DND-41 (cell line): Measurements from ENCODE around the gene NPAS2.

Experiments
- ATAC-seq: fragments of 200-7000 bp; cut with Tn5 transposase; 3 replicates; pipeline ENCODE4 v1.9.1; 2021; ENCODE audit warnings: low read depth; ENCODE audit not compliant: insufficient read depth
- DNase-seq: peaks from one replicate; pipeline ENCODE4 v3.0.0-alpha.2; 2020
- H2AFZ ChIP-seq: 2 replicates; pipeline ENCODE4 v1.6.0; 2012; ENCODE audit warnings: low read depth, low read length
- H3K27ac ChIP-seq: 2 replicates; pipeline ENCODE4 v1.5.1; 2012; ENCODE audit warnings: low read length, inconsistent platforms
- H3K27me3 ChIP-seq: fragments of 200-600 bp; sonication (generic); 2 replicates; pipeline ENCODE4 v1.6.0; 2012; ENCODE audit warnings: low read length, mild to moderate bottlenecking, inconsistent platforms; ENCODE audit not compliant: insufficient read depth, poor library complexity
- H3K36me3 ChIP-seq: 2 replicates; pipeline ENCODE4 v1.5.1; 2012; ENCODE audit warnings: low read length, inconsistent platforms; ENCODE audit not compliant: insufficient read depth
- H3K4me1 ChIP-seq: 2 replicates; pipeline ENCODE4 v1.5.1; 2012; ENCODE audit warnings: mild to moderate bottlenecking, low read length; ENCODE audit not compliant: insufficient read depth
- H3K4me2 ChIP-seq: 2 replicates; pipeline ENCODE4 v1.6.0; 2012; ENCODE audit warnings: mild to moderate bottlenecking, moderate library complexity, low read length, inconsistent platforms; ENCODE audit not compliant: insufficient read depth
- H3K4me3 ChIP-seq, 2 experiments: fragments of 200-600 bp in 1 of 2; shearing (Covaris generic) in 1 of 2; 2 replicates each; pipeline ENCODE4 v1.5.1; 2012 to 2016; ENCODE audit warnings: inconsistent platforms in 2 of 2, low read length in 2 of 2, mild to moderate bottlenecking in 2 of 2, low read depth in 1 of 2, moderate library complexity in 1 of 2
- H3K79me2 ChIP-seq: 2 replicates; pipeline ENCODE4 v1.6.0; 2012; ENCODE audit warnings: low read length, inconsistent platforms; ENCODE audit not compliant: insufficient read depth
- H3K9ac ChIP-seq: 2 replicates; pipeline ENCODE4 v1.6.0; 2012; ENCODE audit warnings: low read depth, mild to moderate bottlenecking, inconsistent platforms, low read length, moderate library complexity
- H3K9me3 ChIP-seq: 2 replicates; pipeline ENCODE4 v1.5.1; 2012; ENCODE audit warnings: low read length, moderate library complexity, mild to moderate bottlenecking, inconsistent platforms; ENCODE audit not compliant: insufficient read depth, severe bottlenecking
- H4K20me1 ChIP-seq: 2 replicates; pipeline ENCODE4 v1.6.0; 2012; ENCODE audit warnings: low read length; ENCODE audit not compliant: insufficient read depth
- EZH2 ChIP-seq: IDR thresholded peaks from 3 replicates; pipeline ENCODE4 v1.6.1; 2012; ENCODE audit warnings: borderline replicate concordance, low read depth, mild to moderate bottlenecking, moderate library complexity, low read length, inconsistent platforms; ENCODE audit not compliant: severe bottlenecking
- TF ChIP-seq, protein P1 (sequence below): IDR thresholded peaks from 2 replicates; pipeline ENCODE4 v1.5.1; 2012; ENCODE audit warnings: borderline replicate concordance, low read length, moderate library complexity, mild to moderate bottlenecking; ENCODE audit not compliant: poor library complexity, severe bottlenecking; ENCODE audit errors: extremely low read depth

Gene NPAS2

DNA sequence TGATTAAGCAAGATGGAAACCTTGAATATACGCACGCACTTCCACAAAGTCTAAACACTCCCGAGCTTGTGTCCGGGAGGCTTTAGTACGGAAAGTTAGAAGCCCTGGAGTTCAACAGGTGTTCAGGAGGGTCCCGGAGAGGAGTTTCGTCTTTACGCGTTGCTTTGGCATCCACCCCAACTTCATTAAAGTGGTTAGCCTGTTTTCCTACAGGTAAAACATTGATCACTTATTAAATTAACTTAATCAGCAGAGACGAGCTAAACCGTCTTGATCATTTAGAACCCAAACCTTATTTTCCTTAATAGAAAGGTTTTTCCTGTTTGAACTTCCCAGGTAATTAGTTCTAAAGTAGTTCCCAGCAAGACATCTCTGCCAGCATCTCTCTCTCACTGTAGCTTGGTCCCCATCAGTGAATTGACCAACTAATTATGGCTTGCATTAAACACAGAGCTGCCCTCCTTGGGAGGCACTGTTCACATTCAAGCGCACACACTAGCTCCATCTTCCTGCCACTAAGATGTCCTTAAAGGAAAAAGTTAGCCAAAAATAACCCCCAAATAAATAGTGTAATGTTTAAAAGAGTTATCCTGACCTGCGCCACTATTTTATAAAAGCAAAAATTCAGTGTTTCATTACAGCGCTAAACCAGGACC is 1.4 kb downstream of the NPAS2 start:
- Histone ChIP-seq H3K4me3 (peak overlapping the region in 1 of 2 experiments; percentile 64; a peak in 2 of 4 replicates), H3K27ac (no peak overlapping the region), H3K36me3 (no peaks in the 10 kb centered on the region), H2AFZ (no peak overlapping the region), H3K79me2 (peaks cover 4% of the 10 kb centered on the region), H3K9ac (peak overlapping the region; percentile 65; the same call in 1 of the 2 replicates), H3K27me3 (no peaks in the 10 kb centered on the region), H3K9me3 (no peaks in the 10 kb centered on the region), H3K4me1 (peaks cover 17% of the 10 kb centered on the region), H3K4me2 (peak overlapping the region; percentile 77), H4K20me1 (no peaks in the 10 kb centered on the region)
- ATAC-seq, result no peak
- no peak for DNase-seq
- no peak for TF ChIP-seq EZH2
- TF ChIP-seq, protein P1, sequence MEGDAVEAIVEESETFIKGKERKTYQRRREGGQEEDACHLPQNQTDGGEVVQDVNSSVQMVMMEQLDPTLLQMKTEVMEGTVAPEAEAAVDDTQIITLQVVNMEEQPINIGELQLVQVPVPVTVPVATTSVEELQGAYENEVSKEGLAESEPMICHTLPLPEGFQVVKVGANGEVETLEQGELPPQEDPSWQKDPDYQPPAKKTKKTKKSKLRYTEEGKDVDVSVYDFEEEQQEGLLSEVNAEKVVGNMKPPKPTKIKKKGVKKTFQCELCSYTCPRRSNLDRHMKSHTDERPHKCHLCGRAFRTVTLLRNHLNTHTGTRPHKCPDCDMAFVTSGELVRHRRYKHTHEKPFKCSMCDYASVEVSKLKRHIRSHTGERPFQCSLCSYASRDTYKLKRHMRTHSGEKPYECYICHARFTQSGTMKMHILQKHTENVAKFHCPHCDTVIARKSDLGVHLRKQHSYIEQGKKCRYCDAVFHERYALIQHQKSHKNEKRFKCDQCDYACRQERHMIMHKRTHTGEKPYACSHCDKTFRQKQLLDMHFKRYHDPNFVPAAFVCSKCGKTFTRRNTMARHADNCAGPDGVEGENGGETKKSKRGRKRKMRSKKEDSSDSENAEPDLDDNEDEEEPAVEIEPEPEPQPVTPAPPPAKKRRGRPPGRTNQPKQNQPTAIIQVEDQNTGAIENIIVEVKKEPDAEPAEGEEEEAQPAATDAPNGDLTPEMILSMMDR, result no peak

DNA sequence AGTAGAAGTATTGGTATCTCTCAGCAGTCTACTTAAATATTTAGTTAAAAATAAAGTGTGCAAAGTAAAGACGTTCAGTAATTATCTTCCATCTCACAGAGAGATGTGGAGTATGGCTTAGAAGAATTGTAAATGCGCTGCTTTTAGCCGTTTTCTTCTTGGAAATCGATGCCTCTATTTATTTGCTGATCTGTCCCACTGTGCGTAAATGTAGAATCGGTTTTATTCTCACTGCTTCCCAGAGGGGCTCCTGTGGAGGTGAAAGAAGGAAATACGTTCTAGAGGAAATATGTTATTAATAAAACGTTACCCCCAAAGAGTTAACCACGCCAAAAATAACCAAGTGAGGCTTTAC is 1.9 kb downstream of the NPAS2 start:
- Histone ChIP-seq H3K27ac (no peak overlapping the region), H3K36me3 (no peaks in the 10 kb centered on the region), H4K20me1 (no peaks in the 10 kb centered on the region), H3K4me1 (peaks cover 17% of the 10 kb centered on the region), H3K27me3 (no peaks in the 10 kb centered on the region), H3K4me3 (no peak overlapping the region), H3K9ac (no peak overlapping the region), H2AFZ (no peak overlapping the region), H3K4me2 (peak overlapping the region; percentile 77; the same call in 1 of the 2 replicates), H3K9me3 (no peaks in the 10 kb centered on the region), H3K79me2 (peaks cover 4% of the 10 kb centered on the region)
- ATAC-seq, result no peak
- TF ChIP-seq, protein P1, result no peak
- no peak for TF ChIP-seq EZH2
- no peak for DNase-seq

DNA sequence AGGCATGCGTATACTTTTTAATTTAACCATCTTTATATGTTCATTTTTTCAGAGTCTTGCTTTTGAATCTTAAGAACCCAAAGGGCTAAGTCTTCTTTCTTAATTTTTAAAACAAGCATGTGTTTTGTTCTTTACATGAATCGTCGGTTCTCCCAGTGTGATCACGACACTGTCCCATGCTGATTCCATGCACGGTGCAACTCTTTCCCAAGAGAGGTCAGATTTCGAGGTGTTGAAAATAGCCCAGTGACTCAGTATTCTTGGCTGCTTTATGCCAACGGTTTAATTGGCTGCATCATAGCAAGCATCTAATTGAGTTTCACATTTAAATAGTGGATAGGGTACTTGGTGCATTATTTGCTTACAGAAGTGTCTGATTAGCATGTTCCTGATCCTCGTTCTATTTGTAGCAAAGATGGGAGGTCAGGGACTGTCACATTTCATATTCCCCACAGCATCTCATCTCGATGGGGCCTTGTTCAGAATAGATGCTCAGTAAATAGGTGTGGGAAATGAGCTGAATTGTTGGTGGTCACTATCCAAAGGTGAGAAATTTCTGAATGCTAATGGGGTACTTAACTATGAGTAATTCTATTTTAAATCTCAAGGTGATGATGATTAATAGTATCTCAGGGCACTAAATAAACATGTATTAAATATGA is 2.8 kb downstream of the NPAS2 start:
- H2AFZ ChIP-seq, result no peak overlapping the region
- ATAC-seq, result no peak
- H3K4me2 ChIP-seq, result no peak overlapping the region
- H4K20me1 ChIP-seq, result no peaks in the 10 kb centered on the region
- DNase-seq, result no peak
- no peaks in the 10 kb centered on the region for H3K9me3 ChIP-seq
- peaks cover 4% of the 10 kb centered on the region for H3K79me2 ChIP-seq
- TF ChIP-seq, protein P1, result no peak
- no peak for TF ChIP-seq EZH2
- H3K27me3 ChIP-seq, result no peaks in the 10 kb centered on the region
- no peak overlapping the region for H3K9ac ChIP-seq
- H3K4me1 ChIP-seq, result peaks cover 17% of the 10 kb centered on the region
- H3K27ac ChIP-seq, result no peak overlapping the region
- H3K4me3 ChIP-seq, result no peak overlapping the region
- H3K36me3 ChIP-seq, result no peaks in the 10 kb centered on the region
